Testis (tissue), 2 donors: ENCODE measurements around the gene CTPS2.

Experiments used
- CTCF ChIP-seq, 3 experiments: fragments of 450-650 bp in 2 of 3; fragments of 200-600 bp in 1 of 3; sonication (generic) in 1 of 3; IDR thresholded peaks; one replicate each; pipeline ENCODE4 v1.5.1; 2016 to 2019; ENCODE audit warnings: antibody characterized with exemption in 3 of 3, mild to moderate bottlenecking in 2 of 3, moderate library complexity in 1 of 3
- POLR2A ChIP-seq: fragments of 450-650 bp; IDR thresholded peaks from one replicate; pipeline ENCODE4 v1.6.1; 2017; ENCODE audit warnings: antibody characterized with exemption, mild to moderate bottlenecking, moderate library complexity

GRCh38 chrX:16687514-16687913, 25.0 kb downstream of the CTPS2 start:
- no peak for TF ChIP-seq CTCF (IDR thresholded peaks at IDR 0.05)
- no peak for TF ChIP-seq POLR2A
